ENCODE results near the gene RNASE8. TPM values are rescaled to one million over a fixed set of nuclear protein-coding genes. Genes with fewer than 3 reads are reported as not detected.

The RNASE8 gene
- total RNA-seq, 1 experiment from 2014 or later, result not detected

DNA sequence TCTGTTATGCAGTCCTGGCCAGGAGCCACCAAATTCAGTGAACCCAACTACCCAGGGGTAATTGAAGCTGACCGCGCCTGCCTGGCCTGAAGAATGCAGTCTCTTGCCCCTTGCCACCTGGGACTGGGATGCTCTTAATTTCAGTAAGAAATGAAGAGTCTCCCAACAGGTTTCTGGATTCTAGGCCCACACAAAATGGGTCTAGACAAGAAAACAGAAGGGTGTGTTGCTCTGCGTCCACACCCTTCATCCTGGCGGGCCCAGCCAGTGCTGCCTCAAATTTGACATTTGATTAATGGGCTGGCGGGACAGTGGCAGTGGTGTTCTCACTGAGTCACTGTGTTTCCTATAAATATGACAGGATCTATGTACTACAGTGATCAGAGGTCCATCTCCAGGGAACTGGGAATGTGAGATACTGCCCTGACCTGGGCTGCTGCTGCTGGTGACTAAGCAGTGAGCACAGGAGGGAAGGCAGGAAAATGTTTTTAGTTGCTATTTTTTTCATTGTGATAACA lies 49.7 kb downstream of the RNASE8 start:
- POLR2A ChIA-PET, result no interaction called here
- in situ Hi-C loops (cut with HindIII; ENCODE audit: low pct_unique_long_range_greater_than_20kb, low sequenced_read_pairs), result no loop called here
- Histone ChIP-seq H3K27ac (ENCODE audit: low read length) (no peak overlapping the region), H3K4me1 (ENCODE audit: control insufficient read depth, insufficient read depth, low read length) (peaks cover 13% of the 10 kb centered on the region), H3K9me3 (ENCODE audit: control insufficient read depth, insufficient read depth, low read depth, low read length) (no peaks in the 10 kb centered on the region), H3K27me3 (ENCODE audit: control insufficient read depth, insufficient read depth, low read length) (no peaks in the 10 kb centered on the region), H3K36me3 (ENCODE audit: control insufficient read depth, insufficient read depth, low read length) (no peaks in the 10 kb centered on the region), H3K4me3 (ENCODE audit: low read depth in 2 of 2, low read length in 2 of 2) (no peak overlapping the region)
- ATAC-seq (no peak; the same call in 1 of the 2 replicates), DNase-seq (ENCODE audit: low read depth, low spot score) (no peak)
- intact Hi-C loops (cut with micrococcal nuclease; ENCODE audit: unreplicated experiment), result loop anchor here (2.0 to 5.0 kb wide), 2 partner anchors 40 to 93 kb away; no protein-coding TSS in a partner anchor
- CTCF ChIA-PET, result no interaction called here
- no TSS peak for BruUV-seq (replicated peaks)
- TF ChIP-seq TCF7L2 (IDR thresholded peaks at IDR 0.05; ENCODE audit: low read depth, low read length) (no peak), POLR2AphosphoS5 (IDR thresholded peaks at IDR 0.05; ENCODE audit: low read depth, low read length) (no peak), SIN3A (IDR thresholded peaks at IDR 0.05; ENCODE audit: borderline replicate concordance, insufficient read depth, low read depth, low read length) (no peak)
- TF ChIP-seq, protein P1, sequence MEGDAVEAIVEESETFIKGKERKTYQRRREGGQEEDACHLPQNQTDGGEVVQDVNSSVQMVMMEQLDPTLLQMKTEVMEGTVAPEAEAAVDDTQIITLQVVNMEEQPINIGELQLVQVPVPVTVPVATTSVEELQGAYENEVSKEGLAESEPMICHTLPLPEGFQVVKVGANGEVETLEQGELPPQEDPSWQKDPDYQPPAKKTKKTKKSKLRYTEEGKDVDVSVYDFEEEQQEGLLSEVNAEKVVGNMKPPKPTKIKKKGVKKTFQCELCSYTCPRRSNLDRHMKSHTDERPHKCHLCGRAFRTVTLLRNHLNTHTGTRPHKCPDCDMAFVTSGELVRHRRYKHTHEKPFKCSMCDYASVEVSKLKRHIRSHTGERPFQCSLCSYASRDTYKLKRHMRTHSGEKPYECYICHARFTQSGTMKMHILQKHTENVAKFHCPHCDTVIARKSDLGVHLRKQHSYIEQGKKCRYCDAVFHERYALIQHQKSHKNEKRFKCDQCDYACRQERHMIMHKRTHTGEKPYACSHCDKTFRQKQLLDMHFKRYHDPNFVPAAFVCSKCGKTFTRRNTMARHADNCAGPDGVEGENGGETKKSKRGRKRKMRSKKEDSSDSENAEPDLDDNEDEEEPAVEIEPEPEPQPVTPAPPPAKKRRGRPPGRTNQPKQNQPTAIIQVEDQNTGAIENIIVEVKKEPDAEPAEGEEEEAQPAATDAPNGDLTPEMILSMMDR (IDR thresholded peaks at IDR 0.05), result no peak
- TF ChIP-seq, protein P2, sequence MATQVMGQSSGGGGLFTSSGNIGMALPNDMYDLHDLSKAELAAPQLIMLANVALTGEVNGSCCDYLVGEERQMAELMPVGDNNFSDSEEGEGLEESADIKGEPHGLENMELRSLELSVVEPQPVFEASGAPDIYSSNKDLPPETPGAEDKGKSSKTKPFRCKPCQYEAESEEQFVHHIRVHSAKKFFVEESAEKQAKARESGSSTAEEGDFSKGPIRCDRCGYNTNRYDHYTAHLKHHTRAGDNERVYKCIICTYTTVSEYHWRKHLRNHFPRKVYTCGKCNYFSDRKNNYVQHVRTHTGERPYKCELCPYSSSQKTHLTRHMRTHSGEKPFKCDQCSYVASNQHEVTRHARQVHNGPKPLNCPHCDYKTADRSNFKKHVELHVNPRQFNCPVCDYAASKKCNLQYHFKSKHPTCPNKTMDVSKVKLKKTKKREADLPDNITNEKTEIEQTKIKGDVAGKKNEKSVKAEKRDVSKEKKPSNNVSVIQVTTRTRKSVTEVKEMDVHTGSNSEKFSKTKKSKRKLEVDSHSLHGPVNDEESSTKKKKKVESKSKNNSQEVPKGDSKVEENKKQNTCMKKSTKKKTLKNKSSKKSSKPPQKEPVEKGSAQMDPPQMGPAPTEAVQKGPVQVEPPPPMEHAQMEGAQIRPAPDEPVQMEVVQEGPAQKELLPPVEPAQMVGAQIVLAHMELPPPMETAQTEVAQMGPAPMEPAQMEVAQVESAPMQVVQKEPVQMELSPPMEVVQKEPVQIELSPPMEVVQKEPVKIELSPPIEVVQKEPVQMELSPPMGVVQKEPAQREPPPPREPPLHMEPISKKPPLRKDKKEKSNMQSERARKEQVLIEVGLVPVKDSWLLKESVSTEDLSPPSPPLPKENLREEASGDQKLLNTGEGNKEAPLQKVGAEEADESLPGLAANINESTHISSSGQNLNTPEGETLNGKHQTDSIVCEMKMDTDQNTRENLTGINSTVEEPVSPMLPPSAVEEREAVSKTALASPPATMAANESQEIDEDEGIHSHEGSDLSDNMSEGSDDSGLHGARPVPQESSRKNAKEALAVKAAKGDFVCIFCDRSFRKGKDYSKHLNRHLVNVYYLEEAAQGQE (IDR thresholded peaks at IDR 0.05; ENCODE audit: insufficient read depth in 1 of 2, low read depth in 2 of 2, low read length in 1 of 2), result no peak

Small RNA genes within 50 kb of the gene (microRNA-seq; reads per million reads assigned to microRNA genes)
- not detected for gene MIR6717 (ENCODE audit: unreplicated experiment)

Other genes with a start within 250 kb of the RNASE8 start
- gene RNASE3, start 166.4 kb upstream of the RNASE8 start, total RNA-seq (2021; ENCODE audit: unreplicated experiment), result not detected
- gene RNASE2, start 102.3 kb upstream of the RNASE8 start, total RNA-seq (2021; ENCODE audit: unreplicated experiment), result not detected
- gene METTL17, start 67.8 kb upstream of the RNASE8 start, total RNA-seq (2021; ENCODE audit: unreplicated experiment), result 39.6 TPM
- gene SLC39A2, start 58.5 kb upstream of the RNASE8 start, total RNA-seq (2021; ENCODE audit: unreplicated experiment), result not detected
- gene NDRG2, start 32.8 kb upstream of the RNASE8 start, total RNA-seq (2021; ENCODE audit: unreplicated experiment), result 1.6 TPM
- gene TPPP2, start 27.6 kb upstream of the RNASE8 start, total RNA-seq (2021; ENCODE audit: unreplicated experiment), result not detected
- gene RNASE13, start 23.0 kb upstream of the RNASE8 start, total RNA-seq (2021; ENCODE audit: unreplicated experiment), result not detected
- gene RNASE7, start 15.5 kb upstream of the RNASE8 start, total RNA-seq (2021; ENCODE audit: unreplicated experiment), result not detected
- 11.1 TPM for gene ARHGEF40, start 12.5 kb downstream of the RNASE8 start, total RNA-seq (2021; ENCODE audit: unreplicated experiment)
- 19.9 TPM for gene ZNF219, start 40.8 kb downstream of the RNASE8 start, total RNA-seq (2021; ENCODE audit: unreplicated experiment)
- gene TMEM253, start 43.2 kb downstream of the RNASE8 start, total RNA-seq (2021; ENCODE audit: unreplicated experiment), result 0.33 TPM
- gene OR5AU1, start 98.2 kb downstream of the RNASE8 start, total RNA-seq (2021; ENCODE audit: unreplicated experiment), result not detected
- 537 TPM for gene HNRNPC, start 211.6 kb downstream of the RNASE8 start, total RNA-seq (2021; ENCODE audit: unreplicated experiment)
- 0.28 TPM for gene RPGRIP1, start 222.3 kb downstream of the RNASE8 start, total RNA-seq (2021; ENCODE audit: unreplicated experiment)

Data from Panc1 (cell line).